ENCODE data around the gene GALNT1.

- TF ChIP-seq HCFC1 (IDR thresholded peaks at IDR 0.05; ENCODE audit: low read depth, low read length), result no peak
- TF ChIP-seq ZFX (CRISPR knock-in tag; IDR thresholded peaks at IDR 0.05), result no peak
- TF ChIP-seq ZNF778 (CRISPR knock-in tag; IDR thresholded peaks at IDR 0.05), result no peak
- no peak for TF ChIP-seq SMARCB1 (IDR thresholded peaks at IDR 0.05; ENCODE audit: insufficient read length, low read depth)
- TF ChIP-seq NCOA1 (IDR thresholded peaks at IDR 0.05; ENCODE audit: low read depth), result no peak
Measured at GRCh38 chr18:35603008-35603407, 21.5 kb downstream of the GALNT1 start.

Data from K562 (cell line).